HepG2 (cell line): Measurements from ENCODE around the gene PDIA6.

Experiments
- CAMTA2 ChIP-seq: sonication (generic); formaldehyde crosslinking; IDR thresholded peaks from 2 replicates; pipeline ENCODE4 v1.4.0; 2020; ENCODE audit warnings: mild to moderate bottlenecking, missing genetic modification reagents, borderline replicate concordance
- CBX2 ChIP-seq, 2 experiments: fragments of 200-600 bp in 1 of 2; sonication (generic); formaldehyde crosslinking in 1 of 2; IDR thresholded peaks; 2 replicates each; pipeline versions ENCODE4 v1.7.0 to v1.8.1; 2018 to 2022; ENCODE audit warnings: low read depth in 2 of 2, low read length in 1 of 2, mild to moderate bottlenecking in 1 of 2, missing genetic modification reagents in 1 of 2
- IRX3 ChIP-seq: sonication (generic); formaldehyde crosslinking; IDR thresholded peaks from 2 replicates; pipeline ENCODE4 v1.8.1; 2023; ENCODE audit warnings: mild to moderate bottlenecking, low read depth, missing genetic modification reagents, borderline replicate concordance
- JUND ChIP-seq: sonication (generic); formaldehyde crosslinking; IDR thresholded peaks from 2 replicates; pipeline ENCODE4 v1.8.0; 2022; ENCODE audit warnings: mild to moderate bottlenecking, missing genetic modification reagents
- KDM1A ChIP-seq: IDR thresholded peaks from 2 replicates; pipeline ENCODE4 v1.6.1; 2016; ENCODE audit warnings: missing compliant biosample characterization
- POLR2A ChIP-seq, 2 experiments: IDR thresholded peaks; 2 replicates each; pipeline ENCODE4 v1.6.1; 2011; ENCODE audit warnings: low read depth in 2 of 2, low read length in 2 of 2, mild to moderate bottlenecking in 1 of 2, moderate library complexity in 1 of 2; ENCODE audit not compliant: insufficient read depth in 1 of 2
- SMARCE1 ChIP-seq: fragments of 450-650 bp; IDR thresholded peaks from 2 replicates; pipeline ENCODE4 v1.6.1; 2017; ENCODE audit warnings: borderline replicate concordance
- ZNF569 ChIP-seq: sonication (generic); formaldehyde crosslinking; IDR thresholded peaks from 2 replicates; pipeline ENCODE4 v1.5.0; 2020; ENCODE audit warnings: mild to moderate bottlenecking, missing genetic modification reagents, moderate library complexity, borderline replicate concordance
- ZSCAN29 ChIP-seq: sonication (generic); formaldehyde crosslinking; conservative IDR thresholded peaks from 2 replicates; pipeline ENCODE4 v1.4.0; 2020; ENCODE audit warnings: mild to moderate bottlenecking, missing genetic modification reagents
- TF ChIP-seq, protein P1 (sequence below): sonication (generic); formaldehyde crosslinking; IDR thresholded peaks from 2 replicates; pipeline ENCODE4 v1.5.0; 2020; ENCODE audit warnings: mild to moderate bottlenecking, missing genetic modification reagents
- TF ChIP-seq, protein P2 (sequence below): sonication (generic); formaldehyde crosslinking; IDR thresholded peaks from 2 replicates; pipeline ENCODE4 v1.4.0; 2020; ENCODE audit warnings: missing genetic modification reagents

DNA sequence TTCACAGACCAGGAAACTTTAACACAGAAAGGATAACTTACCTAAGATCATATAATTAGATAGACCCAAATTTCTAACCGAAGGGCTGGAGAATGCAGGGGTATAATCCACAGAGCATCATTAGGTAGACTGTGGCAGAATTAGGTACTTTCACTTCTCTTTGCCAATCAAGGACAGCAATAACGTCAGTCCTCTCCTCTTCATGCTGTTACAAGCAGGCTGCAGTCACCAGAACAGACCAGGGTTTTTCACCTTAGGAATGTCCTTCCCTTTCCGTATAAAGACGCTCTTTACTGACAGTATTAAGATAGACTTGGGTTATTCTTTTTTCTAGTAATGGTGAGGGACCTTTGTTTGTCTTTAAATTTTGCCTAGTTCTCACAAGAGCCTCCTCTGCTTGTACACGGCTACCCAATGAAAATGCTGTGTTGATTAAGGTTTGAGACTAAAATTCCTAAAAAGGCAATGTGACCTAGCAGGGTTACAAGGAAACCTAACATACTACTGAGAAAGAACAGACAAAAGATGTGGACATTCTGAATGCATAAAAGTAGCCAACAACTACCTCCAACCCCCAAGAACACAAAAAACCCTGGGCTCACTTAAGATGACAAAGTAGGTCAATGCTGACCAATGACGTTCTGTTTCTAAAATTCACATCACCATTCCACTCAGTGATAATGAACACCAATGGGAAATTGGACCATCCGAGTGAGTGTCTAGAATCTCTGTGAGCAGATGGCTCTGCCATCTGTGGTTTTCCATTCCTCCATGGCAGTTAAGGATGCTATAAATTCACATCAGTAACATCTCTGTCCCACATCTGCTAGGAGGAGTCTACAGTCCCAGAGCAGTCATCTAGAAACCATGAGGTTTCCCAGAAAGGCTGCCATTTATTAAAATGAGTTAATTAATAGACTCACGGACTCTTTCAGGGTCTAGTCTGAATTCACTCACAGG lies 2.1 kb downstream of the PDIA6 start:
- no peak for TF ChIP-seq JUND (CRISPR knock-in tag)
- no peak for TF ChIP-seq SMARCE1
- TF ChIP-seq ZNF569 (CRISPR knock-in tag), result no peak
- no peak for TF ChIP-seq IRX3 (CRISPR knock-in tag)
- TF ChIP-seq, protein P1, sequence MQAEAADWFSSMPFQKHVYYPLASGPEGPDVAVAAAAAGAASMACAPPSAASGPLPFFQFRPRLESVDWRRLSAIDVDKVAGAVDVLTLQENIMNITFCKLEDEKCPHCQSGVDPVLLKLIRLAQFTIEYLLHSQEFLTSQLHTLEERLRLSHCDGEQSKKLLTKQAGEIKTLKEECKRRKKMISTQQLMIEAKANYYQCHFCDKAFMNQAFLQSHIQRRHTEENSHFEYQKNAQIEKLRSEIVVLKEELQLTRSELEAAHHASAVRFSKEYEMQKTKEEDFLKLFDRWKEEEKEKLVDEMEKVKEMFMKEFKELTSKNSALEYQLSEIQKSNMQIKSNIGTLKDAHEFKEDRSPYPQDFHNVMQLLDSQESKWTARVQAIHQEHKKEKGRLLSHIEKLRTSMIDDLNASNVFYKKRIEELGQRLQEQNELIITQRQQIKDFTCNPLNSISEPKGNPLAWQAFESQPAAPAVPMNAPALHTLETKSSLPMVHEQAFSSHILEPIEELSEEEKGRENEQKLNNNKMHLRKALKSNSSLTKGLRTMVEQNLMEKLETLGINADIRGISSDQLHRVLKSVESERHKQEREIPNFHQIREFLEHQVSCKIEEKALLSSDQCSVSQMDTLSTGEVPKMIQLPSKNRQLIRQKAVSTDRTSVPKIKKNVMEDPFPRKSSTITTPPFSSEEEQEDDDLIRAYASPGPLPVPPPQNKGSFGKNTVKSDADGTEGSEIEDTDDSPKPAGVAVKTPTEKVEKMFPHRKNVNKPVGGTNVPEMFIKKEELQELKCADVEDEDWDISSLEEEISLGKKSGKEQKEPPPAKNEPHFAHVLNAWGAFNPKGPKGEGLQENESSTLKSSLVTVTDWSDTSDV, result no peak
- no peak for TF ChIP-seq CBX2 (IDR thresholded peaks at IDR 0.05; ENCODE audit: low read depth, low read length)
- no peak for TF ChIP-seq CBX2 (CRISPR knock-in tag; IDR thresholded peaks at IDR 0.05; ENCODE audit: low read depth)
- no peak for TF ChIP-seq POLR2A (IDR thresholded peaks at IDR 0.05; ENCODE audit: insufficient read depth in 1 of 2, low read depth in 2 of 2, low read length in 2 of 2)
- TF ChIP-seq, protein P2, sequence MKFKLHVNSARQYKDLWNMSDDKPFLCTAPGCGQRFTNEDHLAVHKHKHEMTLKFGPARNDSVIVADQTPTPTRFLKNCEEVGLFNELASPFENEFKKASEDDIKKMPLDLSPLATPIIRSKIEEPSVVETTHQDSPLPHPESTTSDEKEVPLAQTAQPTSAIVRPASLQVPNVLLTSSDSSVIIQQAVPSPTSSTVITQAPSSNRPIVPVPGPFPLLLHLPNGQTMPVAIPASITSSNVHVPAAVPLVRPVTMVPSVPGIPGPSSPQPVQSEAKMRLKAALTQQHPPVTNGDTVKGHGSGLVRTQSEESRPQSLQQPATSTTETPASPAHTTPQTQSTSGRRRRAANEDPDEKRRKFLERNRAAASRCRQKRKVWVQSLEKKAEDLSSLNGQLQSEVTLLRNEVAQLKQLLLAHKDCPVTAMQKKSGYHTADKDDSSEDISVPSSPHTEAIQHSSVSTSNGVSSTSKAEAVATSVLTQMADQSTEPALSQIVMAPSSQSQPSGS (CRISPR knock-in tag), result no peak
- no peak for TF ChIP-seq CAMTA2
- TF ChIP-seq ZSCAN29 (CRISPR knock-in tag), result no peak
- no peak for TF ChIP-seq KDM1A (CRISPR knock-in tag)
